Cardiac muscle cell (in vitro differentiated cells and primary cell): Measurements from ENCODE around the gene IL1RN. TPM values are rescaled to one million over a fixed set of nuclear protein-coding genes. Genes with fewer than 3 reads are reported as not detected.

ENCODE experiments used
- DNase-seq, 2 donors: peaks; one replicate each; pipeline versions ENCODE4 v3.0.0 to v3.0.0-alpha.2; 2010 to 2017; ENCODE audit warnings: low read depth in 1 of 2, low spot score in 1 of 2
- H3K27ac ChIP-seq: fragments of 200-600 bp; sonication (generic); 2 replicates; pipeline ENCODE4 v1.5.1; 2016
- H3K27me3 ChIP-seq: fragments of 200-600 bp; sonication (generic); 2 replicates; pipeline ENCODE4 v1.6.0; 2016; ENCODE audit warnings: control low read depth
- H3K36me3 ChIP-seq: fragments of 200-600 bp; sonication (generic); 2 replicates; pipeline ENCODE4 v1.5.1; 2016; ENCODE audit warnings: control low read depth
- H3K4me1 ChIP-seq: fragments of 200-600 bp; sonication (generic); 2 replicates; pipeline ENCODE4 v1.8.1; 2017; ENCODE audit warnings: low read depth, mild to moderate bottlenecking, mixed run types
- H3K4me3 ChIP-seq: fragments of 200-600 bp; sonication (generic); 2 replicates; pipeline ENCODE4 v1.5.1; 2016; ENCODE audit warnings: mild to moderate bottlenecking
- H3K9me3 ChIP-seq: fragments of 200-600 bp; sonication (generic); 2 replicates; pipeline ENCODE4 v1.5.1; 2017; ENCODE audit warnings: low read depth, mild to moderate bottlenecking, control low read depth
- polyA plus RNA-seq: library from polyadenylated mRNA; unstranded; fragments of >200 nt; fragmentation: Nextera tagmentation; extraction: Ambion mirVana; gene quantifications from 2 replicates; pipeline ENCODE4 v1.2.1, GENCODE V29; 2016
- total RNA-seq: library from RNA; depleted of rRNA; stranded (reverse); fragments of >200 nt; gene quantifications from 2 replicates; pipeline ENCODE4 v1.2.3, GENCODE V29; 2016
- TF ChIP-seq, protein P1 (sequence below): IDR thresholded peaks from 2 replicates; pipeline ENCODE4 v1.5.1; 2012; ENCODE audit warnings: low read depth, mild to moderate bottlenecking, low read length

Gene IL1RN
- total and polyA plus RNA-seq, 2 experiments from 2014 or later, result not detected

DNA sequence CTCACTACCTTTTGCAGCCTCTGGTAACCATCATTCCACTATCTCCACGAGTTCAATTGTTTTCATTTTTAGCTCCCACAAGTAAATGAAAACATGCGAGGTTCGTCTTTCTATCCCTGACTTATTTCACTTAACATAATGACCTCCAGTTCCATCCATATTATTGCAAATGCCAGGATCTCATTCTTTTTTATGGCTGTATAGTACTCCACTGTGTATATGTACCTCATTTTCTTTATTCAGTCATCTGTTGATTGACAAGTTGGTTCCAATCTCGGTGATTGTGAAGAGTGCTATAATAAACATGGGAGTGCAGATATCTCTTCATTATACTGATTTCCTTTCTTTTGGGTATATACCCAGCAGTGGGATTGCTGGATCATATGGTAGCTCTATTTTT lies 16.9 kb downstream of the IL1RN start:
- H3K27me3 ChIP-seq, result no peaks in the 10 kb centered on the region
- H3K4me3 ChIP-seq, result no peak overlapping the region
- no peaks in the 10 kb centered on the region for H3K36me3 ChIP-seq
- TF ChIP-seq, protein P1, sequence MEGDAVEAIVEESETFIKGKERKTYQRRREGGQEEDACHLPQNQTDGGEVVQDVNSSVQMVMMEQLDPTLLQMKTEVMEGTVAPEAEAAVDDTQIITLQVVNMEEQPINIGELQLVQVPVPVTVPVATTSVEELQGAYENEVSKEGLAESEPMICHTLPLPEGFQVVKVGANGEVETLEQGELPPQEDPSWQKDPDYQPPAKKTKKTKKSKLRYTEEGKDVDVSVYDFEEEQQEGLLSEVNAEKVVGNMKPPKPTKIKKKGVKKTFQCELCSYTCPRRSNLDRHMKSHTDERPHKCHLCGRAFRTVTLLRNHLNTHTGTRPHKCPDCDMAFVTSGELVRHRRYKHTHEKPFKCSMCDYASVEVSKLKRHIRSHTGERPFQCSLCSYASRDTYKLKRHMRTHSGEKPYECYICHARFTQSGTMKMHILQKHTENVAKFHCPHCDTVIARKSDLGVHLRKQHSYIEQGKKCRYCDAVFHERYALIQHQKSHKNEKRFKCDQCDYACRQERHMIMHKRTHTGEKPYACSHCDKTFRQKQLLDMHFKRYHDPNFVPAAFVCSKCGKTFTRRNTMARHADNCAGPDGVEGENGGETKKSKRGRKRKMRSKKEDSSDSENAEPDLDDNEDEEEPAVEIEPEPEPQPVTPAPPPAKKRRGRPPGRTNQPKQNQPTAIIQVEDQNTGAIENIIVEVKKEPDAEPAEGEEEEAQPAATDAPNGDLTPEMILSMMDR, result no peak
- no peak for DNase-seq
- no peak overlapping the region for H3K27ac ChIP-seq
- H3K9me3 ChIP-seq, result no peaks in the 10 kb centered on the region
- peaks cover 1% of the 10 kb centered on the region for H3K4me1 ChIP-seq

DNA sequence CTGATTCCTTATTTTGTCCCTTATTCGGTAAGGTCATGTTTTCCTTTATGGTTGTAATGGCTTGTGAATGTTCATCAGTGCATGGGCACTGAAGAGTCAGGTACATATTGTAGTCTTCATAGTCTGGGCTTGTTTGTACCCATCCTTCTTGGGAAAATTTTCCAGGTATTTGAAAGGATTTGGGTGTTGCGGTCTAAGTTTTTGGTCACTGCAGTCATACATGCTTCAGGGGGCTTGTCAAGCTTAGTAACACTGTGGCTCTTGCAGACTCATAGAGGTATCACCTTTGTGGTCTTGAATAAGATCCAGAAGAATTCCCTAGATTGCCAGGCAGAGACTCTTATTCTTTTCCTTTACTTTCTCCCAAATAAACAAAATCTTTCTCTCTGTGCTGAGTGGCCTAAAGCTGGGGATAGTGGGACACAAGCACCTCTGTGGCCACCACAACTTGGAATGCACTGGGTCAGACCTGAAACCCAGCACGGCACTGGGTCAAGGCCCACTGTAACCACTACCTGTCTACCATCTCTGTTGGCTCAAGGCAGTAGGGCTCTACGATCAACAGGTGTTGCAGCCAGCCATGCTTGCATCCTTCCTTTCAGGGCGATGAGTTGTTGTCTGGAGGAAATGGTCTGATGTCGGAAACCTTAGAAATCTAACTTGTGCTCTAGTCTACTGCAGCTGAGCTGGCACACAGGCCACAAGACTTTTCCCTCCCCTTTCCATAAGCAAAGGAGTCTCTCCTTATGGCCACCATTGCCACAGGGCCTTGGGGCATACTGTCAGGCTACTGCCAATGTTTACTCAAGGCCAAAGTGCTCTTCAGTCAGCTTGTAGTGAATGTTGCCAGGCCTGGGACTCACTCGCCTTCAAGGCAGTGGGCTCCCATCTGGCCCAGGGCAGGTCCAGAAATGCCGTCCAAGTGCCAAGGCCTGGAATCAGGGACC lies 21.5 kb downstream of the IL1RN start:
- Histone ChIP-seq H3K27ac (no peak overlapping the region), H3K4me1 (no peaks in the 10 kb centered on the region), H3K4me3 (no peak overlapping the region), H3K9me3 (no peaks in the 10 kb centered on the region), H3K27me3 (no peaks in the 10 kb centered on the region), H3K36me3 (no peaks in the 10 kb centered on the region)
- DNase-seq, result no peak
- TF ChIP-seq, protein P1, result no peak

DNA sequence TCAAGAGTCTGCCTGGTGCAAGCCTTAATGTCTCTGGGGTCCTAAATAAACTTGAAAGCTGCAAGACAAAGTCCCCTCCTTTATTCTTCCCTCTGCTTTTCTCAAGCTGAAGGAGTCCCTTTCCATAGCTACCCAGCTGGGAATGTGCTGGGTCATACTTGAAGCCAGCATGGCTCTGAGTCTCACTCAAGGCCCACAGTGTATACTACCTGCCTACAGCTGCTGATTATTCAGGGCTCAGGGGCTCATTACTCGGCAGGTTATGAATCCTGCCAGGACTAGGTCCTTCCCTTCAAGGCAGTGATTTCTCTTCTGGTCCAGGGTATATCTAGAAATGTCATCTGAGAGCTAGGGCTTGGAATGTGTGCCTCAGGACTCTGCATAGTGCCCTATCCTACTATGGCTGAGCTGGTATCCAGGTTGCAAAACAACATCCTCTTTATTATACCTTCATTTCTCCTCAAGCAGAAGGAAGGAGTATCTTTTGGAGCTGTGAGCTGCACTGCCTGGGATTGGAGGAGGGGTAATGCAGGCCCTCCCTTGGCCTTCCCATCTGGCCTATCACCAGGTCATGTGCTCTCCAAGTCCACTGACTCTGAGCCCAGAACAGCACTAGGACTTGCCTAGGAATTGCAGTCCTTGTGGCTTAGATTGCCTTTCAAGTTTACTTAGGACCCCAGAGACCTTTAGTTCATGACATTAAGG lies 22.3 kb downstream of the IL1RN start:
- TF ChIP-seq, protein P1, result no peak
- DNase-seq, result no peak
- H3K27ac ChIP-seq, result no peak overlapping the region
- H3K27me3 ChIP-seq, result no peaks in the 10 kb centered on the region
- H3K4me1 ChIP-seq, result no peaks in the 10 kb centered on the region
- no peaks in the 10 kb centered on the region for H3K36me3 ChIP-seq
- no peaks in the 10 kb centered on the region for H3K9me3 ChIP-seq
- H3K4me3 ChIP-seq, result no peak overlapping the region

GRCh38 chr2:113150258-113150601 lies 22.8 kb downstream of the IL1RN start:
- Histone ChIP-seq H3K36me3 (no peaks in the 10 kb centered on the region), H3K27me3 (no peaks in the 10 kb centered on the region), H3K4me3 (no peak overlapping the region), H3K27ac (no peak overlapping the region), H3K4me1 (no peaks in the 10 kb centered on the region), H3K9me3 (no peaks in the 10 kb centered on the region)
- DNase-seq, result no peak
- TF ChIP-seq, protein P1, result no peak

GRCh38 chr2:113155331-113155730 lies 27.9 kb downstream of the IL1RN start:
- Histone ChIP-seq H3K4me1 (no peaks in the 10 kb centered on the region), H3K27ac (no peak overlapping the region), H3K9me3 (no peaks in the 10 kb centered on the region), H3K36me3 (no peaks in the 10 kb centered on the region), H3K27me3 (no peaks in the 10 kb centered on the region), H3K4me3 (no peak overlapping the region)
- no peak for DNase-seq
- TF ChIP-seq, protein P1, result no peak
